Measurements from ENCODE around the gene AKAP12.

Gene AKAP12

GRCh38 chr6:151284012-151284411 lies 44.2 kb downstream of the AKAP12 start:
- DNase-seq, result no peak

DNA sequence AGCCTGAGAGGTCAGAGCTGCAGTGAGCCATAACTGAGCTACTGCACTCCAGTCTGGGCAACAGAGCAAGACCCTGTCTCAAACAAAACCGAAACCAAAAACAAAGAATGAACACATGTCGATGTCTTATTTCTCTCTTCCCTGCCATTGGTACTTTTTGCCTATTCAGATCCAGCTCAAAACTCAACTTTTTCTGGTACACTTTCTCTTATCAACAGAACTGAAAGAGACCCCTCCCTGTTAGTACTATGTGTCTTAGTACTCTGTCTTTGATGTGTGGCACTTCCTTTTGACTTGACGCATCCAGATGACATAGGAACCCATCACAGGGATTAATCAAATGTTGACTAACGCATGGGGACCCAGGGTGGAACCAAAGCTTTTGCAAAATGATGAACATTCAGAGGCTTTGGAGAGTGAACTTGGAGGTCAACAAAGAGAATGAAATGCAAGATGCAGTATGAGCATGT lies 44.8 kb downstream of the AKAP12 start:
- DNase-seq, result peak; percentile 30

GRCh38 chr6:151285122-151285521 lies 45.4 kb downstream of the AKAP12 start:
- DNase-seq, result no peak

DNA sequence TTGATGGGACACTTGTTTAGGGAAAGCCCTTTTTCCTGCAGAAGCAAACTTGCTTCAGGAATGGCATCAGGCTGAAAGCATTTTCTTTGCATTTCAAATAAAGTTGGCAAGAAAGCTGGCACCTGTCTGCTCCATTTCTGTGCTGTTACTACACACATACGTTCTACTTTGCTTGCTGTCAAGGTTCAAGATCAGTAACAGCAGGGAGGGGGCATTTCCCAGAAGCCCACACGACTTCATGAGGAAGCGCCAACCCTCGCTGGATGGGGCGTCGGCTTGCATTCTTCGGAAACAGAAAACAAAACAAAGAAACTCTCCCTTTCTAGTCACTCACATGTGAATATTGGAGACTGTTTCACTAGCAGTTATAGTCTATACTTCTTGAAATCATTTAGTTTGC lies 46.4 kb downstream of the AKAP12 start:
- no peak for DNase-seq

GRCh38 chr6:151288712-151289398 lies 49.1 kb downstream of the AKAP12 start:
- peak; percentile 59 for DNase-seq

GRCh38 chr6:151289399-151290007 lies 49.7 kb downstream of the AKAP12 start:
- DNase-seq, result peak; percentile 68

DNA sequence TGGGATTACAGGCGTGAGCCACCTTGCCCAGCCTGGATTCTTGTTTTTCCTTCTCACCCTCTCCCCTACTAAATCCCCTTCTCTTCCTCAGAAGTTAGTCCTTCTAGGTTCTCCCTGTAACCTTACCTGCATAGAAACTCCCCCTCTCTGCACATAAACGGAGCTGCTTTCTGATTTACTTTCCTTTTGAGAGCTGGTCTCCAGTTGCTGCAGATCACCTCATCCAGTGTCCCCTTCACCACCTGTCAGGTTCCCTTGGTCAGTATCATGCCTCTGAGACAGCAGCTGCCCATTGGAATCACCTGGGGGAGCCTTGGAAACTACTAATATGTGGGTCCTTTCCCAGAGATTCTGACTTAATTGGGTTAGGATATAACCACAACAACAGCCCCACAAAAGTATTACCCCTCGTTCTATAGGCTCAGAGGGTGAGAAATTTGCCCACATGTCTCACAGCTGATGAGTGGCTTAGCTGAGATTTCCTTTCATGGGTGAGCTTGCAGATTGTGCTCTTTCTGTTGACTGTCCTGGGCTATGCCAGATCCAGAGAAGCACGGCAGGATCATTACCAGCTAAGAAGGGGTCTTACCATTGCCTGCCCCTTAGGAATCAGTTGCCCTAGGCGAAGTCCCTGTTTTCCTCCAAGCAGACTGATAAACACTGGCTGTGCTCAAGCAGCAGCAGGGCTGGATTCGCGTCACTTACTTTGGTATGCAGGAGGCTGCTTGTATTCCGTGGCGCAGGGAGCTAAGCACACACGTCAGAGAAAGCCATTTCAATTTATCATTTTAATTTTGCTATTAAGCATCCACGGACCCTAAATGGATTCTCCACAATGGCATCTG lies 51.3 kb downstream of the AKAP12 start:
- DNase-seq, result no peak

DNA sequence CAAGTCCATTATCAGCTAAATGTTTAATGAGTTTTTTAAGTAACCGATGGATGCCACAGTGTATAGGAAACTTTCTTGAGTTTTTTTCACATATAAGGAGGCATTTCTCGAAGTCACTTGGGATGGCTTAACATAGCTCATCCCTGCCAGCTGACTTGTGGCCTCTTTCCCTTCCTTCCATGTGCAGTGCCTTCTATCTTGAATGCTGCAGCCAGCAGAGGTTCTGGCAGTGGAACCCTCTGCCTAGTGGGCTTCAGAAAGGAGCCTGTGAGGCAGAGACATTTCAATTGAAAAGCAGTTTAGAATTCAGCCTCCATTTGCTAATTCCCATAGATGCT lies 51.9 kb downstream of the AKAP12 start:
- DNase-seq, result no peak

DNA sequence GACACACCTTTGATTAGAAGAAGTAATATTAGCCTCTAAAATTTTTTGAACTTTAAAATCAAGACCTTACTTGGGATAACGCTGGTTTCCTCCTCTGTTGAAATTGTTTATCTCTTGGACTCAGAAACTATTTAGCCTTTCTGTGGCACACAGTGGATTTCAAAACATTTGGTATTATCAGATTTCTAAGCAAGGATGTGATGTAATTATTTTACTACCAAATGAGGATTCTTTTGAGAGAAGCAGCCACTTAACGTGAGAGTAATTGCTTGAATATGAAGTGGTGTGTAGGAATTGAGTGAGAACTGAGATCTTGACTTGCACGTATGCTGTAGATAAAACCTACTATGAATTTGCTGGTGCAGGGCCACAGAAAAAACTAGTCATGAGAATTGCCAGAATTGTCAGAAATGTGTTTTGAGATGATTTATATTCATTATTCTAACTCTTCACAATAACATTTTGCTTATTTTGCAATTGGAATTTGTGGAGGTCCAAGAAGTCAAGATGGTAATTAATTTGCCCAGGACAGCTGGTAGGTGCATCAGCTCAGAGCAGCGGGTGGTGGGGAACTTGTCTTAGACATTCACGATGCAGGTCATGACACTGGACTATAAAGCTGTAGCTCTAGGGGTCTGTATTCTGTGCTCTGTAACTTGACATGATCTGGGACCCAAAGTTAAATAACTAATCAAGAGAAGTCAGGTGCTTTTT lies 53.4 kb downstream of the AKAP12 start:
- DNase-seq, result no peak

- DNase-seq, result no peak
Observed at GRCh38 chr6:151293688-151294016, 53.9 kb downstream of the AKAP12 start.

GRCh38 chr6:151294561-151295101 lies 54.9 kb downstream of the AKAP12 start:
- no peak for DNase-seq

GRCh38 chr6:151297886-151298285 lies 58.1 kb downstream of the AKAP12 start:
- no peak for DNase-seq

- DNase-seq, result no peak
Observed at GRCh38 chr6:151299011-151299410, 59.2 kb downstream of the AKAP12 start.

DNA sequence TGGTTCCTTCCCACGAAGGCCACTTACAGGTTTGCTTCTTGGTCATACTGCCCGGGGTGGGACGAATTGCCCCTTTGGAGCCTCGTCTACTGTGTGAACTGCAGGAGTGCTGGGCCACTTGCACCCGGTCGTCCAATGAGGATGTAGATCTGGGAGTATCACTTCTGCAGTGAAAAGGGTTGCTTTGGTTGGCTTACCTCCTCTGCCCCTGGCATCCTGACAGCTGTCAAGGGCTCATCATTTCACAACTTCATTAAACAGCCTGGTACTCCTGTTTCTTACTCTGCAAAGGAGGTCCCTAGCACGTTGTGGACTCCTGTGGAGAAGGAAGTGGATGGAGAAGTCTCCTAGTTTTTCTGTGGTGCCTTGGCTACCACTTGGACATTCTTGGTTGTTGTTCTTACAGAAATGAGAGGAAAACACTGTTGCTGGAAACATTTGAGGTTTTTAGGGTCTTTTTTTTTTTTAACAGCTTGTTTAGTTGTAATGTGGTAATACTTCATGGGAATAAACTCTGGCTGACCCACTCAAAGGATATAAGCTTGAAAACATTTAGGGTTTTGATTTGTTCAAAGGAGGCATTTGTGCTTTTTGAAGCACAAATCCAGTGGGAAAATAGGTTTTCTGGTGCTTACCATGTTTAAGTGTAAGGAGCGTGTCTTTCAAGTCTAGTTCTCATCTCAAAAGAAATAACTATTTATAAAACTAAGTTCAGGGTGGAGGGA lies 60.7 kb downstream of the AKAP12 start:
- no peak for DNase-seq

GRCh38 chr6:151301547-151301946 lies 61.8 kb downstream of the AKAP12 start:
- DNase-seq, result no peak

GRCh38 chr6:151303231-151303630 lies 63.5 kb downstream of the AKAP12 start:
- no peak for DNase-seq

DNA sequence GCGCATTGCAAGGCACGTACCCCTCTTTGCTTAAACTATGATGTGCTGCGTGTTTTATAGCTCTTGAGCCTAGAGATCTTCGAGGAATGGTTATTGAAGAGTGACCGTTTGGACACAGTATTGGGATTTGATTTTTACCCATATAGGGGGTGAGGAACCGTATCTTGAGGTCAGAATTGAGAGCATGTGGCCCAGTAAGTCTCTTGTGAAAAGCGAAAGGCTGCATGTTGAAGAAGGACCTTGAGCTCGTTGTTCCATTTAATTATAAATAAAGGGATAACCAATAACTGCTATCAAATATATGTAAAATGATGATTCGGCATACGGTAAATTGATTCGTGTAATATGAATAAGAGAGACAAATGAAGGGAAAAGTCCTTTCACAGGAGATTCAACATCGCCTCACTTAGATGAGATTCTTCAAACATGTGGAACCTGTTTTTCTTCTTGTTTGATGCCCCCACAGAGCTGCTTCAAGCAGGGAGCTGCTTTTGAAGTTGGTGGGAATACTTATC lies 66.6 kb downstream of the AKAP12 start:
- no peak for DNase-seq

DNA sequence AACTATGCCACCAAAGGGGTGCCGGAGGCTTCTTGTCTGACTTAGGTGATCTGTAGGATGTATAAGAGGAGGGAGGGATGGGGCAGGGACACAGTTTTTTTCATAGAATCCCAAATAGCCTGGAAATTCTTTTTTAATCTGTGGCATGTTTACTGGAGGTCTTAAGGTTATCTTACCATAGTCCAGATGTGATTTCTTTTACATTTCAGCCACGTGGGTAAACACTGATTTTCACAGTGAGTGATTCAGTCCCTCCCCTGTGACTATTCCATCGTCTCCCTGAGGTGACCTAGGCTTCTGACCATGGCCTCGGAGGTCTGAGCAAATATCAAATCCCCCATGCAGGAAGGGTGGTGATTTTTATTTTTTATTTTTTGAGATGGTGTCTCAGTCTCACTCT lies 67.7 kb downstream of the AKAP12 start:
- no peak for DNase-seq

- DNase-seq, result no peak
Observed at GRCh38 chr6:151309619-151310018, 69.9 kb downstream of the AKAP12 start.

GRCh38 chr6:151310279-151310678 lies 70.5 kb downstream of the AKAP12 start:
- no peak for DNase-seq

DNA sequence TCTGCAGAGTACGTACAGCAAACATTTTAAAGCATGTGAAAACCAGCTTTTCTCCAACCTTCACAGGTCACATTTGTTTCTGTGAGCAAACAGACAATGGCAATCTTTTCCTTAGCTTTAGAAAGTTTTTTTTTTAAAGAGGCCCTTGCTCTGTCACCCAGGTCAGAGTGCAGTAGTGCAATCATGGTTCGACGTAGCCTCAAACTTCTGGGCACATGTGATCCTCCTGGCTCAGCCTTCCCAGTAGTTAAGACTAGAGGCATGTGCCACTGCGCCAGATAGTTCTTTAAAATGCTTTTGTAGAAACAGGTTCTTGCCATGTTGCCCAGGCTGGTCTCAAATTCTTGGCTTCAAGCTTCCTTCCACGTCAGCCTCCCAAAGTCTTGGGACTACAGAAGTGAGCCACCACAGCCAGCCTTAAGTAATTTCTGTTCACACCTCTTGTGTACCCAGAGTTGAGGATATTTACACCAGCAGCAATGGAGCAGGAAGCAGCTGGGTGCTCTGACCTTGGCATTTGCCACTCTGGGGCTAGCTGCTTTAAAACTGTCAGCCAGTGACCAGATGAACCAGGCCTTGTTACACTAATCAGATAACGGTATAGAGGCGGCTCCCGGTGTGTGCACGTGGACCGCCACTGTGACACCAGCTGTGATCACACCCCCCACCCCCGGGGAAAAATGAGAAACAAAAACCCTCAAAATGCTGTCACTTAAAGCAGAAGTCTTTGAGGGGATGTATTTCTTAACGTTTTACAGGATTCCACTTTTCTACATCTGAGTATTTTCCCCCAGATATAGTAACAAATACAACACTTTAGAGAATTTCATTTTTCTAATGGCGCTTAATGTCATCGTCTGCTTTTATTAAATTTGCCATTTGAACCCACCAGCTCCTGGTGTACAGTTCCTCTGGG lies 71.3 kb downstream of the AKAP12 start:
- DNase-seq, result no peak
